Right ventricle myocardium inferior (tissue), 1 donor: ENCODE measurements around the gene URB1. TPM values are rescaled to one million over a fixed set of nuclear protein-coding genes. Genes with fewer than 3 reads are reported as not detected.
"Not testable (repeated sequence)": the region's sequence is repeated elsewhere in the genome, so short reads cannot be mapped to it uniquely, and the experiment has no call there.

Experiments
- ATAC-seq: fragments of 200-7000 bp; cut with Tn5 transposase; one replicate; pipeline ENCODE4 v1.9.1; 2020; ENCODE audit warnings: mild to moderate bottlenecking, moderate library complexity
- DNase-seq: peaks from one replicate; pipeline ENCODE4 v3.0.0; 2021; ENCODE audit errors: missing footprints
- intact Hi-C: fragments of 100-400 bp; cut with DNase I; formaldehyde crosslinking; loops from one replicate; pipeline ENCODE4 v1.11.0; 2022
- long read RNA-seq: library from polyadenylated mRNA; unstranded; transcript quantifications from one replicate; pipeline ENCODE4 v2.0.0, GENCODE V29; 2021
- total RNA-seq: library from RNA; stranded (reverse); fragmentation: NEBNext Ultra II Directional; extraction: Animal tissue kit (Norgen Biotek cat#: 25700); gene quantifications from one replicate; pipeline ENCODE4 v1.2.1, GENCODE V29; 2021
- donor health status: DM: no; HTN: yes; CAD: no; lungs with severe emphysema.

URB1 gene, protein sequence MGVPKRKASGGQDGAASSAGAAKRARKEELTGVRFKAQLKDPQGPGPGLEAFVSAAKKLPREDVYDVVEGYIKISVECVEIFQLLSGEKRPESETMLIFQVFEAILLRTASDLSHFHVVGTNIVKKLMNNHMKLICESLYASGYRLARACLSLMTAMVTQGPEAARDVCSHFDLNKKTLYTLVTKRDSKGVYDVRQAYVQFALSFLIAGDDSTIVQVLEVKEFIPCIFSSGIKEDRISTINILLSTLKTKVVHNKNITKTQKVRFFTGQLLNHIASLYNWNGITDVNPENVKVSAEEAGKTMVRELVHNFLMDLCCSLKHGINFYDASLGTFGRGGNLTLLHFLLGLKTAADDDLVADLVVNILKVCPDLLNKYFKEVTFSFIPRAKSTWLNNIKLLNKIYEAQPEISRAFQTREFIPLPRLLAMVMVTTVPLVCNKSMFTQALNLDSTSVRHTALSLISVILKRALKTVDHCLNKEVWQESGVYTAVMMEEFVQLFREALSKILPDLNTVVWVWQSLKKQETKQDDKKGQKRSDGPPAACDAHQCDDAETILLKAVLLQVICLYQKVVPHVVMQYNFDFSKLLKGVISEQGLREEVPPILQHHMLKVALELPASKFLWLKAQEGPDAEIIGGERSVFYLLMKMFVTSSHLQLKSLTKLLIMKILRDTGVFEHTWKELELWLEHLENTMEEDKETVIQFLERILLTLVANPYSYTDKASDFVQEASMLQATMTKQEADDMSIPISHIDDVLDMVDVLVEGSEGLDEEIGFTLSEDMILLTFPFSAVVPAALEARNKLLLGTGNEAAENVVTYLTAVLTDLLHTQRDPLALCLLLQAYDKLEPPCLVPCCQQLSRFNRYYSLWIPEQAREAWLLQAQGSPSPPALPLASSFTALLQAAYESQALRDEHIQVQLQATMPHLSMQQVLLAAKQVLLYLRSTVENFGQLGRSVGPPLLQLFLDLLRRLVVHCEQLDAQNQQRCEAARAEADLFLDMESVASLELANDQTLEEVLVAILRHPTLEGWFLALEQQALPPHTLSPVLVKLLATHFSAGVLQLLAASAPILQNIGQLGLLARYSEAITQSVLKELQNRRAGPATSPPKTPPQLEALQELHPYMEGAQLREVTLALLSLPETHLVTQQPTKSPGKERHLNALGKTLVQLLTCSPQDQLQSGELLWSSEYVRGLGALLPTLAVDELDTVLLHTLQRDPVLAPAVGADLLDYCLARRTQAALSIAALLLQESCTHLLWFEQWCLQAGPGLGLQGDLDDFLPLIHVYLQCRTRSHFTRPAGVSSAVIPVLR (N-terminal part only)
- 11.6 TPM for total RNA-seq
- long read RNA-seq, partial matches to known transcripts: 10 of 10 reads
- long read RNA-seq, other reads (novel, unspliced or antisense): 0 of 10 reads

DNA sequence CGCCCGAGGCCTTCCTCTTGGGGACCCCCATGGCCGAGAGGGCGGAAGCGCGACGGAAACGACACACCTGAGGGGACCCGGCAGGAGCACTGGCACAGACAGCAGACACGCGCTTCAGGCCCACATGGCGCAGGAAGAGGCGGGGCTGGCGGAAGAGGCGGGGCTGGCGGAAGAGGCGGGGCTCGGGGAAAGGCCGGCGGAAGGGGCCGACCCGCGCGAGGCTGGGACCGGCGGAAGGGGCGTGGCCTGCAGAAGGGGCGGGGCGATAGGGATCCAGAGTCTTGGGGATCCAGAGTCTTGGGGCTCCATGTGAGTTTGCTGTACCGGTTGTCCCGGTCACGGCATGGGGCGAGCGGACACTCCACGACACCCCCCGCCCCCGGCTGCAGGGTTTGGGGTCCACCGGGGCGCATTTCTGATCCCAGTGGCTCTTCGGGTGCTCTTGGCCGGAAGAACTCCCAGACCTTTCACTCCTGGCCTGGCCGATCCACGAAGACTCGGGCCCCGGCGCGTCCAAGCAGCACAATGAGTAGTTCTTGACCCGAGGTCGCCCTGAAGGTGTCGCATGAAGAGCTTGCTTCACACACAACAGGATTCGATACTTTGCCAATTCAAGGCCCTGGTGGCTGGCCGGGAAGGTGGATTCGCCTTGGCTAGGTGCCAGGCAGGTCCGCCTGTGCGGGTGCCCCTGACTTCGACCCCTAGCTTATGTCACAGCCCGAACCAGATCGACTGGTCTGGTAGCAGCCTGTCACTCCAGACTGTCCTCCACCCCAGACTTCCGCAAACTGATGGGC, at the start of gene URB1:
Gene URB1, minus strand, starts transcription at position 133 of the 797 bp plus-strand sequence. Its CDS starts 102 bp downstream, at position 31.
- intact Hi-C loops: loop anchor here (1.0 kb wide), 1 partner anchor 18 kb away; no protein-coding TSS in a partner anchor

DNA sequence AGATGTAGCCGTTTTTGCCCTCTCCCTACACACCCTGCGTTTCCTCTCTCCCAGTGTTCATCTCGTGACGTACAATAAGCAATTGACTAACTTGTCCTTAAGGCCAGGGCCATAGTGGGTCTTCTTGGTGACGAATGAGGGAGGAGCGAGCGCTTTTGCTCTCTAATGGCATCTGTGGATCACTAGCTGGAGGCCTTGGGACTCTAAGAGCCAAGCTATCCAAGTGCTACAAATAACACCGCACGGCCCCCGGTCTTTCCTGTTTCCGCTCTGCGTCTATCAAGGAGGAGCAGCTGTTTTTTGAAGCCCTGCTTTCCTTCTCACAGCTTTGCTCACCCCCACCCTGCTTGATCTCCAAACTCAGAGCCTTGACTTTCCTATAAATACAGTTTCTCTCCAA, 44.9 kb upstream of the URB1 start:
- intact Hi-C loops: no loop called here
- DNase-seq (no peak), ATAC-seq (no peak)

More for the DNA sequence above, at the start of gene URB1:
- ATAC-seq (peak; percentile 98), DNase-seq (peak; percentile 95)

DNA sequence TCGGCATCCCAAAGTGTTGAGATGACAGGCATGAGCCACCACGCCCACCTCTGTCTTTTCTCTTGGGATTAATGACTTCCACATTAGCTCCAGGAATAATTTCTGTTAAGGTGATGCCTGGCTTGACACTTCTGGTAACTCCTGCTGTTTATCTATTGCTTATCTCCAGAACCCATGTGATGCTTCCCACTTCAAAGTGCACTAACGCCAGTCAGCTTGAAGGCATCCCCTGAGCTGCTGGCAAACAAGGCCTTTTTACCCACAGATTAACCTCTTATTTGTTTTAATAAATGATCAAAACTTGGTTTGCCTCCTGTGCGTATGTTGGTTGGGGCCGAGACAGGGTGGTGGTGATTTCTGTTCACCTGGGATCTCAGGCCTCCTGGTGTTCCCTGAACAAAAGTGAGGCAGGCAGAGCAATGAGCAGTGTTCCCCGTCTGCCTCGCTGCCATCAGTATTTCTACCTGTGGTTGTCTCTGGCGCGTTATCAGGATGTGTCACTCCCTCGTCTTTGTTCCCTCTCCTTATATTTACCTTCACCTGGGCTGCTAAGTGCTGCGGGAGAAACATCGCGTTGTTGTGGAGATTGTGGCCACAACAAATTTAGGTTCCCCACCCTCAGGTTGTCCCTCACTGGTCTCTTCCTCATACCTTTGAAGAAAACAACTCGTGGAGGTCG, 40.3 kb upstream of the URB1 start:
- DNase-seq, ATAC-seq, intact Hi-C loops: not testable (repeated sequence)

DNA sequence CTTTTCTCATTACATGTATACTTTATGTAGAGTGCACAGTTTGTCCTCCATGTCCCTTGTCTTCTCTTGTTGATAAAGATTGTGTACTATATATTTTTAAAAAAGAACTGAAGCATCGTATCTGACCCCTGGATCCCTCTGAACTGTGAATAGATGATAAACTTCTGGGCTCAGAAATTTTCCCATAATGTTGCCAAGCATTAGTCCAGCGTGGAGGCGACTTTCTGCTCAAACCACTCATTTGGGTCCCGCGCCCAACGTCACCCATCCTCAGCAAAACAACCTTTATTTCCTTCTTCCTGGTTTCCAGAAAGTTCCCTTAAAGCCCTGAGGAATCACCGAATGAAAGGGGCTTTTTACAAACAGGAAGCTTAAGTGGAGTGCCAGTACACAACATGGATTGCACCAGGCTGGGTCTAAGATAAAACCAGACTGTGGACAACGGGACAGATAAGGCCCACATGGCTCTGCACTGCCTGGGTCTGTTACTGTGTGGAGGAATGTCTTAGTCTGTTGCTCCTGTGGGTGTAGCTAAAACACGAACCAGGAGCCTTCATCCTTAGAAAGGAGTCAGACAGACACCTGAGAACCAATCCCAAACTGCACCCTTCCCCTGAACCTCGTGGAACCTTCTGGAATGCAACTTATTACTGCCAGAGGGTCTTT, 35.3 kb upstream of the URB1 start:
- no peak for ATAC-seq
- intact Hi-C loops: no loop called here
- no peak for DNase-seq

DNA sequence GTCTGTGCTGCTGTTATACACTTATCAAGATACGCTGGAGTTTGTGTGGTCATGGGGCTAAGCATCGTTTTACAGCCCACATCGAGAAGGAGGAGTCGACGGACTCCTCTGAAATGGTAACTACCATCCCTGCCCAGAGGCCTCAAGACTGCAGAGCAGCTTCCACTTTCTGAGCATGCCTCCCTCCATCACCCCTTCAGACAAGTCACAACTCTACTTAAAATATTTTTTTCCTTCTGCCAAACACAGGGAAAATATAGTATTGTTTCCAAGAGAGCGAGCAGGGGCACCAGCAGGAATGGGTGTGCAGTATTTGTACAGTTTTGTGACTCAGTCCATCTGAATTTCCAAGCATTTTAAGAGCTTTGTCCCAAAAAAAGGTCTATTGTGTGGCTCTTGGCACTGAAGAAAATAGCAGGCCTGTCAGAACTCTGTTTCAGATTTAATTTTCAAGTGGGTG, 33.8 kb upstream of the URB1 start:
- intact Hi-C loops: no loop called here
- DNase-seq: no peak
- peak; percentile 20 for ATAC-seq

DNA sequence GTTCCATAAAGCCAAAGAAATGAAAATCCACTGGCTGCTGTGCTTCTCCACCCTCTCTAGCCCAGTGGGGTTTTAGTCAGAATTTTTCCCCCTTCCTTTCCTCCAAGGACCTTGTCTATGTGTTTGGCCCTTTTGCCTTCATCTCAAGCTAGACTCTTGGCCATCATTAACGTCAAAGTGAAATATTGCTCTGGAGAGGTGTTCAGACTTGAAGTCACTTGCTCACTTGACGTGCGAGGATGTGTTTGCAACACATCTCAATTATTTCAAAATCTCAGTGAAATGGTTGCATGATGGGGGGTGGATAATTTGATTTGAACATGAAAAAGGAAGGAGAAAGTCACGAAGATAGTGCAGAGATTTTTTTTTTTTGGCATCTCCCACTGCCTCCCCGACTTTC, 33.3 kb upstream of the URB1 start:
- intact Hi-C loops: no loop called here
- ATAC-seq (no peak), DNase-seq (no peak)

DNA sequence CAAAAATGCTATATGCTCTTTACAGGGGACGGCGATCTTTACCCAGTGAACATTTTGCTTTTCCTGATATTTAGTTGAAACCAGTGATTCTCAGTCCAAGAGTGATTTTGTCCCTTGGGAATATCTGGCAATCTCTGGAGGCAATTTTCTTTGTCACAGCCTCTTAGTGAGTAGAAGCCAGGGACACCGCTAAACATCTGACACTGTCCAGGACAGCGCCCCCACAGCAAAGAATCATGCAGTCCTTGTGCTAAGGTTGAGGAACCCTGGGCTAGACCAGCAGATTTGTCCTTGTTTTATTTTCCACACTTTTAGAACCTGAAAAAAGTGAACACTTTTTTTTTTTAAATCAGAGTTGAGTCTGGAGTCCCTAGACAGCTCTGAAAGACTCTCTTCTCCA, 32.8 kb upstream of the URB1 start:
- no peak for ATAC-seq
- DNase-seq: no peak
- intact Hi-C loops: no loop called here

DNA sequence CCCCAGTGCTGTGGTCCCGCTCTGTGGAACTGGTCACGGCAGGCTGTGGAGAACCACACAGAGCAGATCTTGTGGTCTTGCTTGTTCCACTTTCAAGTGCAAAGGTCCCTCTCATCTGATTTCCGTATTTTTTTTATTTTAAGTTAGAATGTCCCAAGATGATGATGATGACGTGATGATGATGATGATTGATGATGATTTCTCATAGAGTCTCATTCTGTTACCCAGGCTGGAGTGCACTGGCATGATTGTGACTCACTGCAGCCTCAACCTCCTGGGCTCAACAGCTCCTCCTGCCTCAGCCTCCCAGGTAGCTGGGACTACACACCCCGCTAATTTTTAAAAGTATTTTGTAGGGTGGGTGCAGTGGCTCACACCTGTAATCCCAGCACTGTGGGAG, 31.9 kb upstream of the URB1 start:
- intact Hi-C loops: no loop called here
- DNase-seq (no peak), ATAC-seq (no peak)

DNA sequence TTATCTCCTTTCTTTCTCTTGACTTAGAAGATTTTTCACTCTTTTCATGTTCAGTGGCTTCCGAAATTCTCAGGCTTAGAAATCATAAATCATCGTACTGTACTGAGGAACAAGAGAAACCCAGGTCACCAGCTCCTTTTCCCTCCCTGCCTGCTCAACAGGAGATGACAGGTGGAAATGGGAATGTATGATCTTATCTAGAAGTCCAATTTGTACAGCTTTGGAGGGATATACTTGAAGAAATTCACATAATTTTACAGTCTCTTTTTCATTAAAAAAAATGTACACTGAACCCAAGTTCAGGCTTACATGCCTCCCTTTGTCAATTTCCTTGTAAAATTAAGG, 31.4 kb upstream of the URB1 start:
- ATAC-seq: no peak
- intact Hi-C loops: no loop called here
- DNase-seq: no peak

DNA sequence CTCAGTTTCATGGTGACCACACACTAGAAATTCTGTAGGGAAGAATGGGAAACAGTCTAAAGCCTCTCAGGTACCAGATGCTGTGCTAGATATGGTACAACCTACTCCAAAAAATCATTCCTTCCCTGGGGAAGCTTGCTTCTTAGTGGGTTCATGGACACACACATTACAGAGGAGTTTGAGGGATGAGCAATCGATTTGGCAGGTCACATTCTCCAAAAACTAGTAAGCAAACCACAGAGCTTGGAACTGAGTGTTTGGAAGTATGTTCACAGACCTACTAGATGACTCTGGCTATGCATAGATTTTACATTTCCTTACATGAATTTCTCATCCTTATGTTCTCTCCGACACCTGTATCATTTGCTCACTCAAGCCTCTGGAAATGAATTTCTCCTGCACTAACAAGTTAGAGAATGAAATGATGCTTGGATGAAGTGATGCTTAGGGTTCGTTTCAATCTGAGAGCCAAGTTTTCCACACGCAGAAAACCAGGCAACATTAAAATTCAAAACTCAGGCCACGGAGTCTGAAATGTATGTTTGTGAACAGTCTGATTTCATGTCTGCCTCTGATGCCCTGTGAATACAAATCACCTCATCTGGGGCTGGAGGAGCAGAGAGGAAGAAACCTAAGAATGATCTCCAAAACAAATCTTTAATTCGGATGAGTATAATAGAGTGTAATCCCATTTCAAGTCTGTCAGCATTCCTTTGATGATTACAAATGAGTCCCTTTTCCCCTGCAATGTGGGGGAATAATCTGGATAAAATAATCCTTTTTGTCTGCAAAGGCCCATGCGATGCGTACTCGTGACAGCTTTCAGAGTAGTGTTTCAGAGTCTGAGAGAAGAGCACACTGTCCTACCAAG, 30.7 kb upstream of the URB1 start:
- intact Hi-C loops: no loop called here
- ATAC-seq (no peak), DNase-seq (no peak)

DNA sequence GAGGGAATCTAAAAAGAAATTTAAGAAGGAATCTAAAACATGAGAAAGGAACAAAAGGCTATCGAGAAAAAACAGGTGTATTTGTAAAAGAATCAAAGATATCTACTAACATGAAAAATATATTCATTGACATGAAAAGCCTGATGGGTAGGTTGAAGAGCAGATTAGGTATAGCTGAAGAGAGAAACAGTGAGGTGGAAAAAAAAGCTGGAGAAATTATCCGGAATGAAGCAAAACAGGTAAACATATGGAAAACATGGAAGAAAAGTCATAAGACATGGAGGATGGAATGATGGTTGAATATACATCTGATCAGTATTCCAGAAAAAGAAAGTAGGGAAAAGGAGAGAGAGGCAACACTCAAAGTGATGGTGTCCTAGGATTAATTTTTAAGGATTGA, 29.3 kb upstream of the URB1 start:
- DNase-seq (no peak), ATAC-seq (no peak)
- intact Hi-C loops: no loop called here

DNA sequence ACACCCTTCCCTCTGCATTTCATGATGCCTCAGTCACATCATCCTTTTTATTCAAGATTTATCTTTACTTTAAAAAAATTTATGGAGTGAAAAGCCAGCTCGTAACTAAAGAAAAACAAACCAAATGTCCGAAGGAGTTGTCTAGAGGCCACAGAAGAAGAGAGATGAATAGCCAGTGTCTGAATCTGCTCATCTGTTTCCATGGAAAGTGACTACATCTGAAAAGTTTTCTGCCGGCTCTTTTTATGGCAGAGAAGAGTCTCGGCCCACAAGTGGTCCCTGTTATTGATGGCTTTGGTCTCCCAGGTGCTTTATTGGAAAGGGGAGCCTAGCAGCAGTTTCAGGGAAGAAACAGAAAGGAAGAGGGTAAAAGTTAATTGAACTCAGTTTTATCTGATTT, 25.3 kb upstream of the URB1 start:
- DNase-seq (no peak), ATAC-seq (no peak)
- intact Hi-C loops: no loop called here

DNA sequence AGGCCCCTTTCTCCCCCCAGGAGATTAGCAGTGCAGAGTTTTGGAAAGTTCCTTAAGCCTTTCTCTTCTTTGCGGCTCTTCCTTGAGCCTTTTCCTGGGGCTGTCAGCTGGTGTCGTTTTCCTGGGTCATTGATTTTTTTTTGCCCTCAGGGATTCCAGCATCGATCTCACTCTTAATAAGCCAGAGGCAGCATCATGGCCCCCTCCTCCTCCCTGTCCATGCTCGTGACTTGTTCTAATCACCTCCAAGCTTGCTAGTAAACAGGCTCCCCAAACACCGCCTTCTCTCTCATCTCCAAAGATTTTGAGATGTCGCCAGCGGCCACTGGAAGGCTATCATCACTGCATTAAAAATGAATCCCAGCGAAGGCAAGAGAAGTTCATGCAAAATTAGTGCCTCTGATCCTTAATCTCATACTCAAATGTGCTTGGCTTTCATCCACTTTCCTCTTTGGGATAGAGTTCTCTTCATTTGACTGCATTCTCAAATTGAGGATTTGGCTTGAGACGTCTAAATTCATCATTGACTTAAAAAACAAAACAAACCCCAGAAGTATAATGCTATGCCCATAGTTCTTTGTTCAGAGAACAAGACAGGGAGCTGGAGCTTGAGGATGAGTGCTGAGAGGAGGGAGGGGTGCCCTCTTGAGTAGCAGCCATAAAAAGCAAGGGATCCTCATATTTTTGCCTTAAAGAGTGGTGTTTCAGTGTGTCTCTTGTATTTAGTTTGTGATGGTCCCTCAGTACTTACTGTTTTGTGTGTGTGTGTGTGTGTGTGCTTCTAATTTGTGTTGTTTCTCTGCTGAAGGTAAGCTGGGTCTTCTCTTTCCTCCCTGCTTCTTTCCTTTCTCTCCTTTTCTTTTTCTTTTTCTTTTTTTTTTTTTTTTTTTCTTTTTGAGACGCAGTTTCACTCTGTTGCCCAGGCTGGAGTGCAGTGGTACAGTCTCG, 22.9 kb upstream of the URB1 start:
- DNase-seq: no peak
- ATAC-seq: no peak
- intact Hi-C loops: no loop called here

DNA sequence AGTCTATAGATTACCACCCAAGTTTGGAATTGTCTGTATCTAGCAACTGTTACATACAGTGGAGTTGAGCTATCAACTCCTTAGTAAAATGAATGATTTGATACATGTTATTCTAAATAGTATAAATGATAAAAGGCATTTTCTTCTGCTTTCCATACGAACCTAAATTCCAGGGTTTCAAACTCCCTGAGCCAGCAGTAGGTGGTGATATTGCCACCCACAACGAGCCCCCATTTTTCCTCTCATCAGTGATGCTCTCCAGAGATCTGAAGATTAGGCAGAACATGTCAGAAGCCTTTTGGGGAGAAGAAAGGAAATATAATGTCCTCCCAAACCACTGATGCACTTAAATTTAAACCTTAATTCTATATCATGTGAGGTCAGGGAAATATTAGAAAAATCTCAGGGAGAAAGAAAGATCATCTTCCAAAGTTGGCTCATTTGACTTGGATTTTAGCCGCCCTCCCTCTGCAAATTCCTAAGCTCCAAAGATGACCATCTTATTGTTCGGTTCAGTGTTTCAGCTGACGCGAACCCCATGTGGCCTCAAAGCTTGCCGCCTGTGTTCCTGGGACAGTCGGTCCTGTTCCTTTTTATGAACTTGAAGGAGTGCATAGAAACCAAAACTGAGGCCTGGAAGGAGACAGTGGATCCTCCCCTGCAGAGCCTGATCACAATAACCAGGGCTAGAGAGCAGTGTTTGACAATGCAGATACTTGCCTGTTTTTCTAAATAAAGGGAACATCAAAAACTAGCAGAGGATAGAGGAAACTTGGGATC, 22.0 kb upstream of the URB1 start:
- ATAC-seq: no peak
- DNase-seq: no peak
- intact Hi-C loops: loop anchor here (5.0 kb wide), 1 partner anchor 198 kb away; the partner anchor contains the start of gene CFAP298
